Ecto neural progenitor cell (in vitro differentiated cells): ENCODE measurements around the gene MZB1.
"Not testable (repeated sequence)": the region's sequence is repeated elsewhere in the genome, so short reads cannot be mapped to it uniquely, and the experiment has no call there.

ENCODE experiments used
- DNase-seq: peaks from one replicate; pipeline ENCODE4 v3.0.0-alpha.2; 2018; ENCODE audit warnings: low spot score

Gene MZB1

GRCh38 chr5:139391570-139392323, 2.0 kb upstream of the MZB1 start:
- no peak for DNase-seq

- DNase-seq: no peak
Measured at GRCh38 chr5:139390639-139391569, 1.2 kb upstream of the MZB1 start.

GRCh38 chr5:139388198-139388821, 1.4 kb downstream of the MZB1 start:
- DNase-seq: no peak

GRCh38 chr5:139387611-139388197, 2.0 kb downstream of the MZB1 start:
- DNase-seq: no peak

GRCh38 chr5:139386956-139387355, 2.8 kb downstream of the MZB1 start:
- DNase-seq: not testable (repeated sequence)

GRCh38 chr5:139386050-139386438, 3.7 kb downstream of the MZB1 start:
- no peak for DNase-seq

GRCh38 chr5:139385061-139386049, 4.4 kb downstream of the MZB1 start:
- DNase-seq: no peak

- no peak for DNase-seq
Measured at GRCh38 chr5:139384591-139385051, 5.1 kb downstream of the MZB1 start.

- no peak for DNase-seq
Measured at GRCh38 chr5:139383993-139384590, 5.6 kb downstream of the MZB1 start.

GRCh38 chr5:139383275-139383992, 6.3 kb downstream of the MZB1 start, which contains the start of gene SLC23A1:
Gene SLC23A1 (minus strand): TSS chr5:139383297. CDS start chr5:139383253, 44 bp downstream.
- DNase-seq: no peak

GRCh38 chr5:139382807-139383206, 6.9 kb downstream of the MZB1 start:
- no peak for DNase-seq

- DNase-seq: no peak
Measured at GRCh38 chr5:139381837-139382761, 7.6 kb downstream of the MZB1 start.

GRCh38 chr5:139379626-139380449, 9.9 kb downstream of the MZB1 start:
- DNase-seq: no peak

GRCh38 chr5:139378941-139379361, 10.8 kb downstream of the MZB1 start:
- DNase-seq: no peak

GRCh38 chr5:139378101-139378825, 11.4 kb downstream of the MZB1 start:
- DNase-seq: no peak

- no peak for DNase-seq
Measured at GRCh38 chr5:139377226-139377625, 12.5 kb downstream of the MZB1 start.

GRCh38 chr5:139376364-139376763, 13.3 kb downstream of the MZB1 start:
- no peak for DNase-seq
